WERI-Rb-1 (cell line): ENCODE measurements around the gene VWA1.
"Not testable (repeated sequence)": the region's sequence is repeated elsewhere in the genome, so short reads cannot be mapped to it uniquely, and the experiment has no call there.

Experiments used
- DNase-seq: peaks from one replicate; pipeline ENCODE4 v3.0.0-alpha.2; 2020
- H3K27ac ChIP-seq: fragments of 250-450 bp; sonication (Bioruptor Pico); 2 replicates; pipeline ENCODE4 v1.5.1; 2020; ENCODE audit warnings: mild to moderate bottlenecking, moderate library complexity
- H3K27me3 ChIP-seq: fragments of 250-450 bp; sonication (Bioruptor Pico); 2 replicates; pipeline ENCODE4 v1.5.1; 2021; ENCODE audit warnings: mild to moderate bottlenecking, low read depth, moderate library complexity; ENCODE audit not compliant: insufficient read depth, severe bottlenecking
- H3K36me3 ChIP-seq: fragments of 250-450 bp; sonication (Bioruptor Pico); 2 replicates; pipeline ENCODE4 v1.5.1; 2020; ENCODE audit warnings: mild to moderate bottlenecking, moderate library complexity
- H3K4me3 ChIP-seq: 2 replicates; pipeline ENCODE4 v1.5.1; 2011; ENCODE audit warnings: low read depth, mild to moderate bottlenecking, control low read depth, low read length
- H3K9me3 ChIP-seq: fragments of 250-450 bp; sonication (Bioruptor Pico); 2 replicates; pipeline ENCODE4 v1.5.1; 2021; ENCODE audit warnings: mild to moderate bottlenecking, moderate library complexity; ENCODE audit not compliant: severe bottlenecking
- TF ChIP-seq, protein P1 (sequence below): IDR thresholded peaks from 2 replicates; pipeline ENCODE4 v1.5.1; 2011; ENCODE audit warnings: low read depth, mild to moderate bottlenecking, control low read depth, inconsistent platforms, low read length

Gene VWA1

DNA sequence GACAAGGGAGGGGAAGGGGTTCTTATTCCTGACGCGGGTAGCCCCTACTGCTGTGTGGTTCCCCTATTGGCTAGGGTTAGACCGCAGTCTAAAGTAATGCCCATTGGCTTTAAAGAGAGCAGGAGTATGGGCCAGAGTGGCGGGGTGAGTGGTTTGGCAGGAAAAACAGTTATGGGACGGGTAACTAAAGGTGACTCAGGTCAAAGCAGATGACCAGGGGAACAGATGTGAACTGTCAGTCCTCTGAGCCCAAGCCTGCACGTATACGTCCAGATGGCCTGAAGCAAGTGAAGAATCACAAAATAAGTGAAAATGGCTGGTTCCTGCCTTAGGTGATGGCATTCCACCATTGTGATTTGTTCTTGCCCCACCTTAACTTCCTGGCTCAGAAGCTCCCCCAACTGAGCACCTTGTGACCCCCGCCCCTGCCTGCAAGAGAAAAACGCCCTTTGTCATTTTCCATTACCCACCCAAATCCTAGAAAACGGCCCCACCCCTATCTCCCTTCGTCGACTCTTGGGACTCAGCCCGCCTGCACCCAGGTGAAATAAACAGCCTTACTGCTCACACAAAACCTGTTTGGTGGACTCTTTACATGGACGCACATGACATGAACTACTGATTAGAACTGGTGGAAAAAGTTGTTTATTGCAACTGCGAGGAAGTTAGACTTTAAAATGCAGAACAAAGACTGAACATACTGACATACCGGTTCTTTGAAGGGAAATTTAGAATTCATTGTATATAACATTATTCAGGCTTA, 35.3 kb downstream of the VWA1 start:
- H3K9me3 ChIP-seq, result no peaks in the 10 kb centered on the region
- no peaks in the 10 kb centered on the region for H3K27me3 ChIP-seq
- peaks cover 15% of the 10 kb centered on the region for H3K36me3 ChIP-seq
- H3K4me3 ChIP-seq, result peak overlapping the region; percentile 88
- H3K27ac ChIP-seq, result peak overlapping the region; percentile 88
- TF ChIP-seq, protein P1, sequence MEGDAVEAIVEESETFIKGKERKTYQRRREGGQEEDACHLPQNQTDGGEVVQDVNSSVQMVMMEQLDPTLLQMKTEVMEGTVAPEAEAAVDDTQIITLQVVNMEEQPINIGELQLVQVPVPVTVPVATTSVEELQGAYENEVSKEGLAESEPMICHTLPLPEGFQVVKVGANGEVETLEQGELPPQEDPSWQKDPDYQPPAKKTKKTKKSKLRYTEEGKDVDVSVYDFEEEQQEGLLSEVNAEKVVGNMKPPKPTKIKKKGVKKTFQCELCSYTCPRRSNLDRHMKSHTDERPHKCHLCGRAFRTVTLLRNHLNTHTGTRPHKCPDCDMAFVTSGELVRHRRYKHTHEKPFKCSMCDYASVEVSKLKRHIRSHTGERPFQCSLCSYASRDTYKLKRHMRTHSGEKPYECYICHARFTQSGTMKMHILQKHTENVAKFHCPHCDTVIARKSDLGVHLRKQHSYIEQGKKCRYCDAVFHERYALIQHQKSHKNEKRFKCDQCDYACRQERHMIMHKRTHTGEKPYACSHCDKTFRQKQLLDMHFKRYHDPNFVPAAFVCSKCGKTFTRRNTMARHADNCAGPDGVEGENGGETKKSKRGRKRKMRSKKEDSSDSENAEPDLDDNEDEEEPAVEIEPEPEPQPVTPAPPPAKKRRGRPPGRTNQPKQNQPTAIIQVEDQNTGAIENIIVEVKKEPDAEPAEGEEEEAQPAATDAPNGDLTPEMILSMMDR, result no peak
- DNase-seq, result no peak

DNA sequence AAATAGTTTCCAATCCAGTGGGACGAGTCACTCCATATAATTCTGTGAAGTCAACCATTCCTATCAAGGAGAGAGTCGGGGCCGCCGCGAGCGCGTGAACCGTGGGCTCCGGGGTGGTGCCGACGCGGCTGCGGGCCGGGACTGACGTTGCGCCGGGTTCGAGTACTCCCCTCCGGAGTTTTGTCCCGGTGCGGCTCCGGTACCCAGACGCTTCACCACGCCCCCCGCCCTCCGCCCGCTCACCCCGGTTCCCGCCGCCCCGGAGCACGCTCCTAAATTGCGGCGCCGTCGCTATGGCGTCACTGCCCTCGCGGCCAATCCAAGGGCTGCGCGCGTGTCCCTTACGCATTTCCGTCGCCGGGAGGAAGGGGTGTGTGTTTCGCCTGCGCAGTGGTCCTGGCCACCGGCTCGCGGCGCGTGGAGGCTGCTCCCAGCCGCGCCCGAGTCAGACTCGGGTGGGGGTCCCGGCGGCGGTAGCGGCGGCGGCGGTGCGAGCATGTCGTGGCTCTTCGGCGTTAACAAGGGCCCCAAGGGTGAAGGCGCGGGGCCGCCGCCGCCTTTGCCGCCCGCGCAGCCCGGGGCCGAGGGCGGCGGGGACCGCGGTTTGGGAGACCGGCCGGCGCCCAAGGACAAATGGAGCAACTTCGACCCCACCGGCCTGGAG, 36.0 kb downstream of the VWA1 start, which contains the start of gene ATAD3B:
Gene ATAD3B, plus strand, starts transcription at position 377 of the 664 bp plus-strand sequence. Its CDS starts 120 bp downstream, at position 497.
- peak within 1 kb of the TSS; percentile 88 for H3K27ac ChIP-seq
- TF ChIP-seq, protein P1, result no peak
- DNase-seq, result peak; percentile 94
- H3K4me3 ChIP-seq, result peak within 1 kb of the TSS; percentile 88
- peaks cover 15% of the 10 kb centered on the region for H3K36me3 ChIP-seq
- no peaks in the 10 kb centered on the region for H3K9me3 ChIP-seq
- no peaks in the 10 kb centered on the region for H3K27me3 ChIP-seq

DNA sequence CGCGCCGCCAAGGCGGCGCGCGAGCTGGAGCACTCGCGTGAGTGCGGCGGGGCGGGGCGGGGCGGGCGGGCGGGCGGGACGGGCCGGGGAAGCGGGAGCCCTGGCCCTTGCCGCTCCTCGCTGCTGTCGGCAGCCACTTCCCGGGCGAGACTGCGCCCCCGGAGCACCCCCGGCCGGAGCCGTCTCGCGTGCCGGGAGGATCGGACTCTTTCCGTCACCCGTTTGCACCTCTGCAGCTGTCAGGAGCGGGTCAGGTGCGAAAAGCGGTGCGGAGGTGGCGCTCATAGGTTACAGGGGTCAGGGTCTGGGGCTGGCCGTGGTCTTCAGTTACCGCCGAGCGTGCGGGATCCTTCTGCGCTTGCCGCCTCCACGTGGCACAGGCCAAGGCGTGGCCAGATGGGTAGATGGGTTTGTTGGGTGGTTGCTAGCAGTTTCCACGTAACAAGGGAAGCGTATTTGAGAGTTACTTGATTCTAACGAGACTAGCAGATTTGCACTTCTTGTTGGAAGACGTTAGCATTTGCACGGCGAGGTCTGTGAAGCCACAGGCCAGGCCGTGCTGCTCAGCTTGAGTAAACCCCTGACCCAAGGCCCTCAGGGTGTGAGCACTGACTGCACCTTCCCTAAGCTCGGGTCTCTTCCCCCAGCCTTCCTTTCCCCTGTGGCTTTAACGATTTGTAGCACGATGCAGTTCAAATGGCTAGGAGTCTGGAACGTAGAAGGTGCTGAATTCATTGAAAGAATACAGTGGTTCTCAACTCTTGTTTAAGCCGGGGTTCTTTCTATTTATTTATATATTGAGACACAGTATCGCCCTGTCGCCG, 36.8 kb downstream of the VWA1 start:
- not testable (repeated sequence) for H3K27me3 ChIP-seq, DNase-seq, H3K9me3 ChIP-seq
- Histone ChIP-seq H3K4me3 (peak overlapping the region; percentile 88), H3K27ac (peak overlapping the region; percentile 76), H3K36me3 (peaks cover 22% of the 10 kb centered on the region)

DNA sequence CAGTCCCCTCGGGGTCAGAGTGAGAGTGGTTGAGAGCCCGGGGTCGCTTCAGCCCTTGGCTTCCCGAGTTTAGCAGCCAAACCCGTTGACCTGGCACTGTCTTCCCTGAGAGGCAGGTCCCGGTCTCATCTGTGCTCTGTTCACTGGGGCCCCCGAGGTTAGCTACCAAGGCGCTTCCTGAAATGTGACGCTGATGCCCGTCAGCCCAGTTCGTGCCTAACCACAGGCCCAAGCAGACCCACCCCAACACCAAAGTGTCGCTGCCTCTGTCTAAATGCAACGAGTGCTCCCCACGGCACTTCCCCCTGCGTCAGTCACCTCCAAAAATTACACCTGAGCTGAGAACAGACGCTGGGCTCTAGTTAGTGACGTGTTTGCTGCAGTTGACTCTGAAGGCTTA, 40.5 kb downstream of the VWA1 start:
- not testable (repeated sequence) for H3K27me3 ChIP-seq, DNase-seq, H3K27ac ChIP-seq, H3K4me3 ChIP-seq, H3K9me3 ChIP-seq
- H3K36me3 ChIP-seq, result peaks cover 39% of the 10 kb centered on the region

DNA sequence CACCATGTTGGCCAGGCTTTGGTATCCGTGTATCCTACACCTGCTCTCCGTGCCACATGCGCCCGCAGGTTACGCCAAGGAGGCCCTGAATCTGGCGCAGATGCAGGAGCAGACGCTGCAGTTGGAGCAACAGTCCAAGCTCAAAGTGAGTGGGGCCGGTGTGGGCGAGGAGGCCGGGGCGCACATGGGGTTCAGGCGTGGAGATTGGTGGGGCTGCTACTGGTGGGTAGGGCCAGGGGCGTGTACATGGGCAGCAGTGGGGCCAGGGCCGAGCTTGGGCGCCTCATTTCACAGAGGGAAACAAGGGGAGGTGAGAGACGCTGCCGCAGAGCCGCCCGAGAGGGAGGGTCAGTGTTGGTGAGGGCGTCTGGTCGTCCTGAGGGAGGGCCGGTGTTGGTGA, 41.7 kb downstream of the VWA1 start:
- DNase-seq, result no peak
- peaks cover 39% of the 10 kb centered on the region for H3K36me3 ChIP-seq

More for the DNA sequence above, 41.7 kb downstream of the VWA1 start:
- TF ChIP-seq, protein P1, result no peak
- H3K27ac ChIP-seq, result no peak overlapping the region
- no peaks in the 10 kb centered on the region for H3K9me3 ChIP-seq
- H3K27me3 ChIP-seq, result no peaks in the 10 kb centered on the region
- no peak overlapping the region for H3K4me3 ChIP-seq
